Measurements from ENCODE around the gene NCAN.
"Not testable (repeated sequence)": the region's sequence is repeated elsewhere in the genome, so short reads cannot be mapped to it uniquely, and the experiment has no call there.

Gene NCAN

GRCh38 chr19:19170053-19170872 lies 41.5 kb upstream of the NCAN start, which contains the start of gene MEF2B:
TSS of gene MEF2B (minus strand) at chr19:19170263. CDS start at chr19:19150735, 19,528 bp downstream.
- peak; percentile 79 for DNase-seq (ENCODE audit: low read depth)
- no peak within 1 kb of the TSS for H3K4me3 ChIP-seq (ENCODE audit: low read length)
- TF ChIP-seq CTCF (IDR thresholded peaks at IDR 0.05; ENCODE audit: insufficient read depth, low read depth, low read length, missing control alignments), result no peak

GRCh38 chr19:19170873-19171672 lies 40.7 kb upstream of the NCAN start:
- TF ChIP-seq CTCF (IDR thresholded peaks at IDR 0.05; ENCODE audit: insufficient read depth, low read depth, low read length, missing control alignments), result no peak
- DNase-seq (ENCODE audit: low read depth), result no peak
- no peak overlapping the region for H3K4me3 ChIP-seq (ENCODE audit: low read length)

GRCh38 chr19:19171821-19172532 lies 39.8 kb upstream of the NCAN start:
- no peak overlapping the region for H3K4me3 ChIP-seq (ENCODE audit: low read length)
- TF ChIP-seq CTCF (IDR thresholded peaks at IDR 0.05; ENCODE audit: insufficient read depth, low read depth, low read length, missing control alignments), result no peak
- DNase-seq (ENCODE audit: low read depth), result no peak

- not testable (repeated sequence) for H3K4me3 ChIP-seq (ENCODE audit: low read length); DNase-seq (ENCODE audit: low read depth)
These were observed 38.5 kb upstream of the NCAN start for GRCh38 chr19:19173243-19173642.

GRCh38 chr19:19176950-19177349 lies 34.8 kb upstream of the NCAN start:
- H3K4me3 ChIP-seq (ENCODE audit: low read length), result no peak overlapping the region
- no peak for TF ChIP-seq CTCF (IDR thresholded peaks at IDR 0.05; ENCODE audit: insufficient read depth, low read depth, low read length, missing control alignments)
- no peak for DNase-seq (ENCODE audit: low read depth)

- no peak for TF ChIP-seq CTCF (IDR thresholded peaks at IDR 0.05; ENCODE audit: insufficient read depth, low read depth, low read length, missing control alignments)
- no peak overlapping the region for H3K4me3 ChIP-seq (ENCODE audit: low read length)
- DNase-seq (ENCODE audit: low read depth), result no peak
These were observed 32.0 kb upstream of the NCAN start for GRCh38 chr19:19179548-19180441.
